Measurements from ENCODE around the gene GRPEL1. TPM values are rescaled to one million over a fixed set of nuclear protein-coding genes. Genes with fewer than 3 reads are reported as not detected.

GRPEL1 gene
- total and polyA plus RNA-seq, 2 of the 13 experiments (the other 11 are each of a cell fraction or from before 2014, with no cell fraction given): 32.3 to 141 TPM

DNA sequence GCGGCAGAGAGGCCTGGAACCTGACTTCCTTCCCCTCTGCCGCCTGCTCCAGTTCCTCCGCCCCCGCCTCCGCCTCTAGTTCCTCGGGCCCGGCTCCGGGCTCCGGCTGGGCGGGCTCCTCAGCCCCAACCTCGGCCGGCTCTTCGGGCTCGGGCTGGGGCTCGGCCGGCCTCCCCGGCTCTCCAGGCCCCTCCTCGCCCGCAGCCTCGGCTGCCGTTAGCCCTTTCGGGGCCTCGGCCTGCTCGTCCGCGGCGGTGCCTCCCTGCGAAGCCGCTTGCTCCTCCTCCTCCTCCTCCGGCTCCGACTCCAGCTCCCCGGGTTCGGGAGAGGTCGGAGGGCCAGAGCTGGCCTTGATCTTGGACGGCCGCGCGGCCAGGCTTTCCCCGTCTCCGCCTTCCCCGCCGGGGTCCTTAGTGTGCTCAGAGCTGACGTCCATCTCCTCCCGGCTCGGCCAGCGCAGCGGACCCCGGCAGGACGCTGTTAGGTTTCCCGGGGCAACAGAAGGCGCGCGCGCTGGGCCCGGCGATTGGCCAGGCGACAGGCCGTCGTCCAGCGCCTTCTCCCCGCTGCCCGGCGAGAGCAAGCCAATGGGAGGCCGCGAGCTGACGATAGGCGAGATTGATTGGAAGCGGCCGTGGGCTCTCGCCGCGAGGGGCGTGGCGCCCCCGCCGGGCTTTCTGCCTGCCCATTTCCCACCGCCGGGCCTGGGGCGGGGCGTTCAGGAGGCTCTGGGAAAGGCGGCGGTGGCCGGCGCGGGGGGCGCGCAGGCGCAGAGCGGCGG is 25.2 kb downstream of the GRPEL1 start (continued):
- TF ChIP-seq, protein P1, sequence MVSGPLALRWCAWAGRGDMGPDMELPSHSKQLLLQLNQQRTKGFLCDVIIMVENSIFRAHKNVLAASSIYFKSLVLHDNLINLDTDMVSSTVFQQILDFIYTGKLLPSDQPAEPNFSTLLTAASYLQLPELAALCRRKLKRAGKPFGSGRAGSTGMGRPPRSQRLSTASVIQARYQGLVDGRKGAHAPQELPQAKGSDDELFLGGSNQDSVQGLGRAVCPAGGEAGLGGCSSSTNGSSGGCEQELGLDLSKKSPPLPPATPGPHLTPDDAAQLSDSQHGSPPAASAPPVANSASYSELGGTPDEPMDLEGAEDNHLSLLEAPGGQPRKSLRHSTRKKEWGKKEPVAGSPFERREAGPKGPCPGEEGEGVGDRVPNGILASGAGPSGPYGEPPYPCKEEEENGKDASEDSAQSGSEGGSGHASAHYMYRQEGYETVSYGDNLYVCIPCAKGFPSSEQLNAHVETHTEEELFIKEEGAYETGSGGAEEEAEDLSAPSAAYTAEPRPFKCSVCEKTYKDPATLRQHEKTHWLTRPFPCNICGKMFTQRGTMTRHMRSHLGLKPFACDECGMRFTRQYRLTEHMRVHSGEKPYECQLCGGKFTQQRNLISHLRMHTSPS (CRISPR knock-in tag; IDR thresholded peaks at IDR 0.05; ENCODE audit: low read depth): no peak
- TF ChIP-seq, protein P2, sequence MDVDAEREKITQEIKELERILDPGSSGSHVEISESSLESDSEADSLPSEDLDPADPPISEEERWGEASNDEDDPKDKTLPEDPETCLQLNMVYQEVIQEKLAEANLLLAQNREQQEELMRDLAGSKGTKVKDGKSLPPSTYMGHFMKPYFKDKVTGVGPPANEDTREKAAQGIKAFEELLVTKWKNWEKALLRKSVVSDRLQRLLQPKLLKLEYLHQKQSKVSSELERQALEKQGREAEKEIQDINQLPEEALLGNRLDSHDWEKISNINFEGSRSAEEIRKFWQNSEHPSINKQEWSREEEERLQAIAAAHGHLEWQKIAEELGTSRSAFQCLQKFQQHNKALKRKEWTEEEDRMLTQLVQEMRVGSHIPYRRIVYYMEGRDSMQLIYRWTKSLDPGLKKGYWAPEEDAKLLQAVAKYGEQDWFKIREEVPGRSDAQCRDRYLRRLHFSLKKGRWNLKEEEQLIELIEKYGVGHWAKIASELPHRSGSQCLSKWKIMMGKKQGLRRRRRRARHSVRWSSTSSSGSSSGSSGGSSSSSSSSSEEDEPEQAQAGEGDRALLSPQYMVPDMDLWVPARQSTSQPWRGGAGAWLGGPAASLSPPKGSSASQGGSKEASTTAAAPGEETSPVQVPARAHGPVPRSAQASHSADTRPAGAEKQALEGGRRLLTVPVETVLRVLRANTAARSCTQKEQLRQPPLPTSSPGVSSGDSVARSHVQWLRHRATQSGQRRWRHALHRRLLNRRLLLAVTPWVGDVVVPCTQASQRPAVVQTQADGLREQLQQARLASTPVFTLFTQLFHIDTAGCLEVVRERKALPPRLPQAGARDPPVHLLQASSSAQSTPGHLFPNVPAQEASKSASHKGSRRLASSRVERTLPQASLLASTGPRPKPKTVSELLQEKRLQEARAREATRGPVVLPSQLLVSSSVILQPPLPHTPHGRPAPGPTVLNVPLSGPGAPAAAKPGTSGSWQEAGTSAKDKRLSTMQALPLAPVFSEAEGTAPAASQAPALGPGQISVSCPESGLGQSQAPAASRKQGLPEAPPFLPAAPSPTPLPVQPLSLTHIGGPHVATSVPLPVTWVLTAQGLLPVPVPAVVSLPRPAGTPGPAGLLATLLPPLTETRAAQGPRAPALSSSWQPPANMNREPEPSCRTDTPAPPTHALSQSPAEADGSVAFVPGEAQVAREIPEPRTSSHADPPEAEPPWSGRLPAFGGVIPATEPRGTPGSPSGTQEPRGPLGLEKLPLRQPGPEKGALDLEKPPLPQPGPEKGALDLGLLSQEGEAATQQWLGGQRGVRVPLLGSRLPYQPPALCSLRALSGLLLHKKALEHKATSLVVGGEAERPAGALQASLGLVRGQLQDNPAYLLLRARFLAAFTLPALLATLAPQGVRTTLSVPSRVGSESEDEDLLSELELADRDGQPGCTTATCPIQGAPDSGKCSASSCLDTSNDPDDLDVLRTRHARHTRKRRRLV (CRISPR knock-in tag; IDR thresholded peaks at IDR 0.05): no peak
- TF ChIP-seq ZNF660 (CRISPR knock-in tag; IDR thresholded peaks at IDR 0.05; ENCODE audit: borderline replicate concordance, low read depth): no peak
- TF ChIP-seq, protein P3, sequence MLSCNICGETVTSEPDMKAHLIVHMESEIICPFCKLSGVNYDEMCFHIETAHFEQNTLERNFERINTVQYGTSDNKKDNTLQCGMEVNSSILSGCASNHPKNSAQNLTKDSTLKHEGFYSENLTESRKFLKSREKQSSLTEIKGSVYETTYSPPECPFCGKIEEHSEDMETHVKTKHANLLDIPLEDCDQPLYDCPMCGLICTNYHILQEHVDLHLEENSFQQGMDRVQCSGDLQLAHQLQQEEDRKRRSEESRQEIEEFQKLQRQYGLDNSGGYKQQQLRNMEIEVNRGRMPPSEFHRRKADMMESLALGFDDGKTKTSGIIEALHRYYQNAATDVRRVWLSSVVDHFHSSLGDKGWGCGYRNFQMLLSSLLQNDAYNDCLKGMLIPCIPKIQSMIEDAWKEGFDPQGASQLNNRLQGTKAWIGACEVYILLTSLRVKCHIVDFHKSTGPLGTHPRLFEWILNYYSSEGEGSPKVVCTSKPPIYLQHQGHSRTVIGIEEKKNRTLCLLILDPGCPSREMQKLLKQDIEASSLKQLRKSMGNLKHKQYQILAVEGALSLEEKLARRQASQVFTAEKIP (CRISPR knock-in tag; IDR thresholded peaks at IDR 0.05; ENCODE audit: borderline replicate concordance): no peak
- no peak for TF ChIP-seq ZNF20 (CRISPR knock-in tag; IDR thresholded peaks at IDR 0.05)
- no peak for TF ChIP-seq ZKSCAN1 (IDR thresholded peaks at IDR 0.05; ENCODE audit: low read length)
- no peak for TF ChIP-seq ZNF264 (CRISPR knock-in tag; IDR thresholded peaks at IDR 0.05)
- TF ChIP-seq KMT2B (CRISPR knock-in tag; IDR thresholded peaks at IDR 0.05): peak; percentile 46; the same call in 1 of the 2 replicates
- TF ChIP-seq ZNF879 (CRISPR knock-in tag; IDR thresholded peaks at IDR 0.05): no peak
- no peak for TF ChIP-seq PITX1 (CRISPR knock-in tag; IDR thresholded peaks at IDR 0.05)
- no peak for TF ChIP-seq MLLT10 (CRISPR knock-in tag; IDR thresholded peaks at IDR 0.05)
- TF ChIP-seq, protein P4, sequence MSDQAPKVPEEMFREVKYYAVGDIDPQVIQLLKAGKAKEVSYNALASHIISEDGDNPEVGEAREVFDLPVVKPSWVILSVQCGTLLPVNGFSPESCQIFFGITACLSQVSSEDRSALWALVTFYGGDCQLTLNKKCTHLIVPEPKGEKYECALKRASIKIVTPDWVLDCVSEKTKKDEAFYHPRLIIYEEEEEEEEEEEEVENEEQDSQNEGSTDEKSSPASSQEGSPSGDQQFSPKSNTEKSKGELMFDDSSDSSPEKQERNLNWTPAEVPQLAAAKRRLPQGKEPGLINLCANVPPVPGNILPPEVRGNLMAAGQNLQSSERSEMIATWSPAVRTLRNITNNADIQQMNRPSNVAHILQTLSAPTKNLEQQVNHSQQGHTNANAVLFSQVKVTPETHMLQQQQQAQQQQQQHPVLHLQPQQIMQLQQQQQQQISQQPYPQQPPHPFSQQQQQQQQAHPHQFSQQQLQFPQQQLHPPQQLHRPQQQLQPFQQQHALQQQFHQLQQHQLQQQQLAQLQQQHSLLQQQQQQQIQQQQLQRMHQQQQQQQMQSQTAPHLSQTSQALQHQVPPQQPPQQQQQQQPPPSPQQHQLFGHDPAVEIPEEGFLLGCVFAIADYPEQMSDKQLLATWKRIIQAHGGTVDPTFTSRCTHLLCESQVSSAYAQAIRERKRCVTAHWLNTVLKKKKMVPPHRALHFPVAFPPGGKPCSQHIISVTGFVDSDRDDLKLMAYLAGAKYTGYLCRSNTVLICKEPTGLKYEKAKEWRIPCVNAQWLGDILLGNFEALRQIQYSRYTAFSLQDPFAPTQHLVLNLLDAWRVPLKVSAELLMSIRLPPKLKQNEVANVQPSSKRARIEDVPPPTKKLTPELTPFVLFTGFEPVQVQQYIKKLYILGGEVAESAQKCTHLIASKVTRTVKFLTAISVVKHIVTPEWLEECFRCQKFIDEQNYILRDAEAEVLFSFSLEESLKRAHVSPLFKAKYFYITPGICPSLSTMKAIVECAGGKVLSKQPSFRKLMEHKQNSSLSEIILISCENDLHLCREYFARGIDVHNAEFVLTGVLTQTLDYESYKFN (CRISPR knock-in tag; conservative IDR thresholded peaks at IDR 0.05): no peak
- TF ChIP-seq, protein P5, sequence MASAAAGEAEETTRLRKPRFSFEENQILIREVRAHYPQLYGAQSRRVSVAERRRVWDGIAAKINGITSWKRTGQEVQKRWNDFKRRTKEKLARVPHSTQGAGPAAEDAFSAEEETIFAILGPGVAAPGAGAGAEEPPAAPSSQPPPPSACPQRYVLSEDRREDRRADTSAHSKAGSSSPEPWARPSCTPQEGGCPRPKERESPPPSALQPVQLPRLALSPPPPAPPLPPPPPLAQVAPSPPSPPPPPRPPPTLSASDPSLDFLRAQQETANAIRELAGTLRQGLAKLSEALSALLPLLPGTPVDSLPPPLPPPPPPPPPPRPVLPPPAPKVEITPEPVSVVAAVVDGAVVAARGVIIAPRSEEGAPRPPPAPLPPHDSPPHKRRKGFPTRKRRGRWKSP (CRISPR knock-in tag; IDR thresholded peaks at IDR 0.05): no peak
- no peak for TF ChIP-seq THYN1 (CRISPR knock-in tag; IDR thresholded peaks at IDR 0.05; ENCODE audit: borderline replicate concordance, low read depth)
- TF ChIP-seq NAIF1 (CRISPR knock-in tag; IDR thresholded peaks at IDR 0.05; ENCODE audit: borderline replicate concordance): no peak

Measured in HepG2 (cell line).